Activated CD8-positive, alpha-beta T cell treated with anti-CD3 and anti-CD28 coated beads for 36 hours (primary cell): ENCODE results near the gene AFMID. TPM values are rescaled to one million over a fixed set of nuclear protein-coding genes. Genes with fewer than 3 reads are reported as not detected.

Source experiments
- ATAC-seq: fragments of 200-7000 bp; cut with Tn5 transposase; one replicate; pipeline ENCODE4 v1.10.0; 2021; ENCODE audit warnings: mild to moderate bottlenecking, moderate library complexity
- CTCF ChIA-PET: fragments of 350-600 bp; sonication (Branson Sonifier 250); formaldehyde crosslinking; loops from one replicate; lab custom pipeline; 2021; ENCODE audit warnings: antibody characterized with exemption; lab: Charles Lee
- POLR2A ChIA-PET: fragments of 350-600 bp; sonication (Branson Sonifier 250); formaldehyde crosslinking; loops from one replicate; lab custom pipeline; 2021; ENCODE audit warnings: antibody characterized with exemption; lab: Charles Lee
- DNase-seq: peaks from one replicate; pipeline ENCODE4 v3.0.0-alpha.2; 2020
- H3K27ac Mint-ChIP-seq: one replicate; pipeline ENCODE4 v1.8.0; 2021; ENCODE audit warnings: mild to moderate bottlenecking, mixed read lengths
- H3K27me3 Mint-ChIP-seq: one replicate; pipeline ENCODE4 v1.8.0; 2021; ENCODE audit warnings: mixed read lengths
- H3K36me3 Mint-ChIP-seq: one replicate; pipeline ENCODE4 v1.8.0; 2021; ENCODE audit warnings: low read depth, mixed read lengths
- H3K4me1 Mint-ChIP-seq: one replicate; pipeline ENCODE4 v1.8.0; 2021; ENCODE audit warnings: low read depth, mixed read lengths
- H3K4me3 Mint-ChIP-seq: one replicate; pipeline ENCODE4 v1.8.0; 2021; ENCODE audit warnings: mild to moderate bottlenecking, moderate library complexity, mixed read lengths
- H3K9me3 Mint-ChIP-seq: one replicate; pipeline ENCODE4 v1.8.0; 2021; ENCODE audit warnings: mixed read lengths
- intact Hi-C: fragments of 100-400 bp; cut with micrococcal nuclease; formaldehyde crosslinking; loops from one replicate; pipeline ENCODE4 v1.10.0; 2022
- total RNA-seq, 2 experiments: library from RNA; stranded (reverse); gene quantifications; one replicate each; pipeline ENCODE4 v1.2.3, GENCODE V29; 2021
- TF ChIP-seq, protein P1 (sequence below): fragments of 200-600 bp; IDR thresholded peaks from one replicate; pipeline ENCODE4 v1.8.0; 2022; ENCODE audit warnings: antibody characterized with exemption, mild to moderate bottlenecking

The AFMID gene
- total RNA-seq, 2 experiments from 2014 or later, result 20.8 to 27.9 TPM

DNA sequence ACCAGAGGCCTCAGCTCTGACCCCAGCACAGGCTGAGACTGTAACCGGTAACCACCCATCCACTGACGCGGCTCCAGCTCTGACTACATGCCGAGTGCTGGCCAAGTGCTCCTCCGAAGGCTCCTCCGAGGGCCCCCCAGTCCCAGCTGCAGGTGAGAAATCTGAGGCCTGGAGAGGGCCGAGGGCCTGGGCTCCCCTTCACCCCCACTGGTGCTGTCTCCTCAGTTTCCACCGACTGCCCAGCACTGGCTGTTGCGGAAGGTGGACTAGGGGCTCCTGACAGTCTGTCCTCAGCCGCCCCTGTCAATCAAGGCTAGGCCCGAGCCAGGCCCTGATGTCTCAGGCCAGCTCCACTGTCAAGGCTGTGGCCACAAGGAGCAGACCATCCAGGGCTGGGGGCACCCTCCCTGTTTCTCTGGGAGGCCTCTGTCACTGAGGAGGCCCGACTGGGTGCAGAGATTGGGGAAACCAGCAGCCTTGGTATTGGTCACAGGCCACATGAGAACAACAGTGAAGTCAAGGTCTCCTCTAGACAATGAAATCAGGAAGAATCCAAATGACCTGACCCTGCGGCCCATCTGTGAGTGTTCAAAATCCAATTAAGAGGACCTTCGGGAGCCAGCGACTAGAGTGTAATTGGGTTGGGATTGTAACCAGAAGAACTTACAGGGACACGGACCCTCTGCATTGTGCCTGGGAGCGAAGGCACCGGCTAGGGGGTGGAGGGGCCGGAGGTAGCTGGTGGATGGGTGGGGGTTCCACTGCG is 49.4 kb downstream of the AFMID start:
- TF ChIP-seq, protein P1, sequence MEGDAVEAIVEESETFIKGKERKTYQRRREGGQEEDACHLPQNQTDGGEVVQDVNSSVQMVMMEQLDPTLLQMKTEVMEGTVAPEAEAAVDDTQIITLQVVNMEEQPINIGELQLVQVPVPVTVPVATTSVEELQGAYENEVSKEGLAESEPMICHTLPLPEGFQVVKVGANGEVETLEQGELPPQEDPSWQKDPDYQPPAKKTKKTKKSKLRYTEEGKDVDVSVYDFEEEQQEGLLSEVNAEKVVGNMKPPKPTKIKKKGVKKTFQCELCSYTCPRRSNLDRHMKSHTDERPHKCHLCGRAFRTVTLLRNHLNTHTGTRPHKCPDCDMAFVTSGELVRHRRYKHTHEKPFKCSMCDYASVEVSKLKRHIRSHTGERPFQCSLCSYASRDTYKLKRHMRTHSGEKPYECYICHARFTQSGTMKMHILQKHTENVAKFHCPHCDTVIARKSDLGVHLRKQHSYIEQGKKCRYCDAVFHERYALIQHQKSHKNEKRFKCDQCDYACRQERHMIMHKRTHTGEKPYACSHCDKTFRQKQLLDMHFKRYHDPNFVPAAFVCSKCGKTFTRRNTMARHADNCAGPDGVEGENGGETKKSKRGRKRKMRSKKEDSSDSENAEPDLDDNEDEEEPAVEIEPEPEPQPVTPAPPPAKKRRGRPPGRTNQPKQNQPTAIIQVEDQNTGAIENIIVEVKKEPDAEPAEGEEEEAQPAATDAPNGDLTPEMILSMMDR, result no peak
- intact Hi-C loops, result no loop called here
- Mint-ChIP-seq H3K27me3 (peaks cover 10% of the 10 kb centered on the region), H3K4me3 (no peak overlapping the region), H3K4me1 (peaks cover 7% of the 10 kb centered on the region), H3K36me3 (no peaks in the 10 kb centered on the region), H3K27ac (no peak overlapping the region), H3K9me3 (no peaks in the 10 kb centered on the region)
- CTCF ChIA-PET, result no interaction called here
- ATAC-seq (no peak), DNase-seq (no peak)
- POLR2A ChIA-PET, result interaction anchor here (1.2 kb wide), 1 partner anchor 10 kb away, joined by 3 read pairs; no protein-coding TSS in a partner anchor

DNA sequence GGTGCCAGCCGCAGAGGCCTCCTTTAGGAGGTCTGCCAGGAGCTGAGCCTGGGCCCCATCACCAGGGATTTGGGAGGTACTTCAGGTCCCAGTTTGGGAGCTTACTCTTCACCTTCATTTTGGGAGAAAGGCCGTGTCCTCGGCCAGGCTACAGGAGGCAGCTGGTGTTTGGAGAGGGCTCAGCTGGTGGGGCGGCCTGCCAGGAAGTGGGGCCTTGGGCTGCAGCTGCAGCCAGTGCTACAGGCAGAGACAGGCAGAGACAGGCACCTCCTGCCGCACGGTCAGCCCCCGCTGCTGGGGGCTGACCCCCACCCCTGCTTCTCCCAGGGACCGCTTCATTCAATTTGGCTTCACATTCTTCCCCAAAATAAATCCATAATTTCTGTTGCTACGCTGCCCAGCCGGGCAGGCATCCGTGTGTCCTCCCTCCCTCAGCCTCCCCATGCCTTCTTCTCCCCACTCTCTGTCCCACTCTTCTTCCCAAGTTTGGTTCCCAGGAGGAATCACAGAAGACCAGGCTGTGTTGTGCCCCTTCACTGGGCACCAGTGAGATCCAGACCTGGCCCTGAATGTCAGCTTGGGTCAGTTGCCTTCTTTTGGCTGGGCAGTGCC is 50.3 kb downstream of the AFMID start:
- no peak for ATAC-seq
- intact Hi-C loops, result no loop called here
- ChIA-PET POLR2A (no interaction called here), CTCF (interaction anchor here (1.2 kb wide), 1 partner anchor 13 kb away, joined by 7 read pairs; no protein-coding TSS in a partner anchor)
- no peak for DNase-seq
- peaks cover 5% of the 10 kb centered on the region for H3K4me1 Mint-ChIP-seq
- no peak overlapping the region for H3K27ac Mint-ChIP-seq
- H3K36me3 Mint-ChIP-seq, result no peaks in the 10 kb centered on the region
- H3K9me3 Mint-ChIP-seq, result no peaks in the 10 kb centered on the region
- TF ChIP-seq, protein P1, result no peak
- no peak overlapping the region for H3K4me3 Mint-ChIP-seq
- H3K27me3 Mint-ChIP-seq, result peaks cover 4% of the 10 kb centered on the region

DNA sequence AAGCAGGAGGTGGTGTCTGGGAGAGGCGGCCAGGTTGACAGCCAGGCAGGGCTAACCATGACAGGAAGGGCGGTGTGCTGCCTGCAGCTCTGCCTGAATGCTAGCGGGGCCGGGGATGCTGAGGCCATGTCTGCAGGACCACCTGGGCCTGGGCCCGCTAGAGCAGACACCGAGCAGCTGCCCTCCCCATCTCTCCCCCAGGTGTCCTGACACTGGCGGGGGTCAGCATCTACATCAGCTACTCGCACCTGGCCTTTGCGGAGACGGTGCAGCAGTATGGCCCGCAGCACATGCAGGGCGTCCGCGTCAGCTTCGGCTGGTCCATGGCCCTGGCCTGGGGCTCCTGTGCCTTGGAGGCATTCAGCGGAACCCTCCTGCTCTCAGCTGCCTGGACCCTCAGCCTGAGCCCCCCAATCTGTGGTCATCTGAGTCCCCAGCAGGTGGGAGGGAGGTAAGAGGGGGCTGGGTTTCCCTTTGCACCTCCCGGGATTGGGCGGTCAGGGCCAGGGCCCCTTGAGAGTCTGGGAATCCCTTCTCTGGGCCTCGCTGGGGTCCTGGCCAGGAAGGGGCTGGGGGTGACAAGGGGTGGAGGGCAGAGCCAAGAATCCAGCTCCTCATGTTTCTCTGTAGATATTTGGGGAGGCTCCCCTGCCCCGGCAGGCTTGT is 51.8 kb downstream of the AFMID start:
- DNase-seq (no peak), ATAC-seq (no peak)
- ChIA-PET POLR2A (interaction anchor here (0.6 to 1.2 kb wide), 2 partner anchors 11 to 13 kb away, joined by 3 read pairs; no protein-coding TSS in a partner anchor), CTCF (interaction anchor here (1.2 kb wide), 1 partner anchor 12 kb away, joined by 7 read pairs; no protein-coding TSS in a partner anchor)
- Mint-ChIP-seq H3K4me3 (no peak overlapping the region), H3K9me3 (no peaks in the 10 kb centered on the region), H3K27ac (no peak overlapping the region), H3K4me1 (peaks cover 6% of the 10 kb centered on the region), H3K27me3 (no peaks in the 10 kb centered on the region), H3K36me3 (no peaks in the 10 kb centered on the region)
- intact Hi-C loops, result no loop called here
- TF ChIP-seq, protein P1, result no peak

DNA sequence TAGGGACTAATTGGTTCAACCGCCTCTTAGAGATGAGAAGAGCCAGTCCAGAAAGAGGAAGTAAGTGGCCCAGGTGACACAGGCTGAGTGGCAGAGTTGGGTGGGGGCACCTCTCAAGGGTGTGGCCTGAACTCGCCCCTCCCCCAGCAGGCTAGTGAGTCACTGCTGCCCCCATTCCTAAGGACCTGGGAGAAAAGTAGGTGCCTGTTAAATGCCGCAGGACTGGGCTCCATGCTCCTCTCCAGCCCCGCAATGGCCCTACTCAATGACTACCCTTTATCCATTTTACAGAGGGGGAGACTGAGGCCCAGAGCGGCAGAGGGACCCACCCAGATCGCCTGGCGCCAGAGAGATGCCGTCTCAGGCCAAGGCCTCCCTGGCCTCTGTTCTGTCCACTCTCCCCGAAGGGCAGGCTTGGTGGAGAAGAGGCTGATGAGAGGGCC is 52.3 kb downstream of the AFMID start:
- Mint-ChIP-seq H3K27ac (no peak overlapping the region), H3K27me3 (no peaks in the 10 kb centered on the region), H3K36me3 (no peaks in the 10 kb centered on the region), H3K4me1 (peaks cover 6% of the 10 kb centered on the region), H3K4me3 (no peak overlapping the region), H3K9me3 (no peaks in the 10 kb centered on the region)
- TF ChIP-seq, protein P1, result no peak
- no peak for DNase-seq
- POLR2A ChIA-PET, result interaction anchor here (0.6 to 1.2 kb wide), 2 partner anchors 10 to 13 kb away, joined by 3 read pairs; no protein-coding TSS in a partner anchor
- no peak for ATAC-seq
- CTCF ChIA-PET, result no interaction called here
- intact Hi-C loops, result no loop called here
